Naive thymus-derived CD4-positive, alpha-beta T cell (primary cell): ENCODE data around the gene GRB14. TPM values are rescaled to one million over a fixed set of nuclear protein-coding genes. Genes with fewer than 3 reads are reported as not detected.

ENCODE experiments used
- ATAC-seq: fragments of 150-1000 bp; cut with Tn5 transposase; 2 replicates; pipeline ENCODE4 v1.10.0; 2021; ENCODE audit warnings: mild to moderate bottlenecking, moderate library complexity
- CTCF ChIA-PET: fragments of 350-600 bp; sonication (Branson Sonifier 250); formaldehyde crosslinking; loops from one replicate; lab custom pipeline; 2021; ENCODE audit warnings: antibody characterized with exemption; lab: Charles Lee
- POLR2A ChIA-PET: fragments of 350-600 bp; sonication (Branson Sonifier 250); formaldehyde crosslinking; loops from one replicate; lab custom pipeline; 2021; ENCODE audit warnings: antibody characterized with exemption, inconsistent platforms; lab: Charles Lee
- DNase-seq, 9 donors: peaks; one replicate each; pipeline versions ENCODE4 v3.0.0 to v3.0.0-alpha.2; 2020 to 2022; ENCODE audit warnings: mixed read lengths in 1 of 9
- H3K27ac ChIP-seq: one replicate; pipeline ENCODE4 v1.7.0; 2013; ENCODE audit warnings: mild to moderate bottlenecking, low read depth, low read length, moderate library complexity
- H3K27me3 ChIP-seq, 2 donors: one replicate each; pipeline ENCODE4 v1.7.0; 2013; ENCODE audit warnings: low read length in 2 of 2, mild to moderate bottlenecking in 2 of 2, moderate library complexity in 2 of 2; ENCODE audit not compliant: control insufficient read depth in 2 of 2, insufficient read depth in 2 of 2
- H3K36me3 ChIP-seq, 3 experiments: 1 replicate in 2 of 3; 2 replicates in 1 of 3; pipeline ENCODE4 v1.7.0; 2013; ENCODE audit warnings: low read length in 3 of 3, mild to moderate bottlenecking in 3 of 3, moderate library complexity in 1 of 3; ENCODE audit not compliant: insufficient read depth in 3 of 3, control insufficient read depth in 2 of 3
- H3K4me1 ChIP-seq, 2 donors: one replicate each; pipeline ENCODE4 v1.7.0; 2013; ENCODE audit warnings: low read length in 2 of 2, mild to moderate bottlenecking in 2 of 2, moderate library complexity in 1 of 2; ENCODE audit not compliant: control insufficient read depth in 2 of 2, insufficient read depth in 2 of 2
- H3K4me3 ChIP-seq: 2 replicates; pipeline ENCODE4 v1.7.0; 2013; ENCODE audit warnings: mild to moderate bottlenecking, low read length
- H3K9me3 ChIP-seq, 3 experiments: 1 replicate in 2 of 3; 2 replicates in 1 of 3; pipeline ENCODE4 v1.7.0; 2013; ENCODE audit warnings: low read length in 3 of 3; ENCODE audit not compliant: control insufficient read depth in 2 of 3
- H3K27ac Mint-ChIP-seq, 9 donors: one replicate each; pipeline ENCODE4 v1.8.0; 2020 to 2022; ENCODE audit warnings: mixed read lengths in 9 of 9, mild to moderate bottlenecking in 8 of 9, moderate library complexity in 5 of 9, inconsistent platforms in 2 of 9
- H3K27me3 Mint-ChIP-seq, 5 donors: one replicate each; pipeline ENCODE4 v1.8.0; 2021 to 2022; ENCODE audit warnings: mixed read lengths in 5 of 5, mild to moderate bottlenecking in 1 of 5
- H3K36me3 Mint-ChIP-seq, 5 donors: one replicate each; pipeline ENCODE4 v1.8.0; 2020 to 2022; ENCODE audit warnings: mixed read lengths in 5 of 5, mild to moderate bottlenecking in 3 of 5, inconsistent platforms in 1 of 5
- H3K4me1 Mint-ChIP-seq, 7 donors: one replicate each; pipeline ENCODE4 v1.8.0; 2020 to 2022; ENCODE audit warnings: mixed read lengths in 7 of 7, mild to moderate bottlenecking in 3 of 7, inconsistent platforms in 1 of 7
- H3K4me3 Mint-ChIP-seq, 10 donors: one replicate each; pipeline ENCODE4 v1.8.0; 2020 to 2022; ENCODE audit warnings: mild to moderate bottlenecking in 10 of 10, mixed read lengths in 10 of 10, moderate library complexity in 6 of 10, inconsistent platforms in 2 of 10
- H3K9me3 Mint-ChIP-seq, 11 donors: one replicate each; pipeline ENCODE4 v1.8.0; 2020 to 2022; ENCODE audit warnings: mixed read lengths in 11 of 11, mild to moderate bottlenecking in 4 of 11, inconsistent platforms in 1 of 11, moderate library complexity in 1 of 11
- intact Hi-C, 2 donors: fragments of 100-400 bp; cut with micrococcal nuclease; formaldehyde crosslinking; loops; one replicate each; pipeline ENCODE4 v1.15.1; 2023
- polyA plus RNA-seq, 2 donors: library from polyadenylated mRNA; unstranded; fragments of 300-500 nt; fragmentation: Illumina TruSeq; gene quantifications; one replicate each; pipeline ENCODE4 v1.2.3, GENCODE V29; 2021
- total RNA-seq, 6 experiments: library from RNA in 5 of 6; stranded (reverse) in 5 of 6; gene quantifications; 1 replicate in 5 of 6; 2 replicates in 1 of 6; pipeline ENCODE4 v1.2.3 and lab custom pipeline; 2021 to 2026

The GRB14 gene
- total and polyA plus RNA-seq, 7 experiments from 2014 or later, result not detected

DNA sequence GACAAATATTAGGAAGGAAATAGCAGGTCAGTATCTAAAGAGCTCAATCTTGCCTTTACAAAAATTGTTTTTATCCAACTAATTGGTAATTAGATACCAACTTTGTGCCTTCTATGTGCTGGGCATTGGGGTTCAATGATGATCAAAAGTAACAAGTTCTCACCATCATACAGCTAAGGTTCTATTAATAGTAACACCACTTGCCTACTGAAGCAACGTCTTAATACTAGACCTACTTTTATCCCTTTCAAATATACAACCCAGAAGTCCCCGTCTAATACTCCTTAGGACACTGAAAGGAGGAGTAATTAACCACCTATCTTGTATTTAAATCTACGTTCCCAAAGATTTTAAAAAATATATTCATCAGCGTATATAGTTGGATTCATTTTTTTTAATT lies 59.3 kb downstream of the GRB14 start:
- CTCF ChIA-PET, result no interaction called here
- Mint-ChIP-seq H3K27ac (no peak overlapping the region), H3K36me3 (no peaks in the 10 kb centered on the region), H3K4me1 (no peaks in the 10 kb centered on the region), H3K27me3 (peaks cover 0 to under 1% (median 0%) of the 10 kb centered on the region in 5 donors), H3K4me3 (no peak overlapping the region), H3K9me3 (peaks cover 0 to 2% (median 0%) of the 10 kb centered on the region in 11 donors)
- no peak for ATAC-seq
- H3K27ac ChIP-seq, result no peak overlapping the region
- H3K27me3 ChIP-seq, result no peaks in the 10 kb centered on the region
- H3K4me3 ChIP-seq, result no peak overlapping the region
- DNase-seq, result no peak
- no peaks in the 10 kb centered on the region for H3K36me3 ChIP-seq
- intact Hi-C loops, result loop anchor here in 1 of 2 donors (5.0 kb wide), 1 partner anchor 155 kb away; no protein-coding TSS in a partner anchor
- POLR2A ChIA-PET, result no interaction called here
- no peaks in the 10 kb centered on the region for H3K9me3 ChIP-seq
- H3K4me1 ChIP-seq, result no peaks in the 10 kb centered on the region

GRCh38 chr2:164561416-164561815 lies 59.9 kb downstream of the GRB14 start:
- Mint-ChIP-seq H3K36me3 (no peaks in the 10 kb centered on the region), H3K9me3 (peaks cover 0 to 2% (median 0%) of the 10 kb centered on the region in 11 donors), H3K27ac (no peak overlapping the region), H3K27me3 (peaks cover 0 to 3% (median 0%) of the 10 kb centered on the region in 5 donors), H3K4me3 (no peak overlapping the region), H3K4me1 (no peaks in the 10 kb centered on the region)
- Histone ChIP-seq H3K36me3 (no peaks in the 10 kb centered on the region), H3K9me3 (no peaks in the 10 kb centered on the region), H3K27ac (no peak overlapping the region), H3K4me3 (no peak overlapping the region), H3K4me1 (no peaks in the 10 kb centered on the region), H3K27me3 (no peaks in the 10 kb centered on the region)
- ATAC-seq (no peak), DNase-seq (no peak)
- ChIA-PET CTCF (no interaction called here), POLR2A (no interaction called here)
- intact Hi-C loops, result loop anchor here in 1 of 2 donors (5.0 kb wide), 1 partner anchor 156 kb away; no protein-coding TSS in a partner anchor

- H3K27ac Mint-ChIP-seq, result no peak overlapping the region
- Histone ChIP-seq H3K9me3 (no peaks in the 10 kb centered on the region), H3K4me3 (no peak overlapping the region), H3K27ac (no peak overlapping the region), H3K36me3 (no peaks in the 10 kb centered on the region), H3K4me1 (no peaks in the 10 kb centered on the region), H3K27me3 (no peaks in the 10 kb centered on the region)
- intact Hi-C loops, result loop anchor here in 1 of 2 donors (5.0 kb wide), 1 partner anchor 156 kb away; no protein-coding TSS in a partner anchor
- ATAC-seq, result no peak
- no peak for DNase-seq
- peaks cover 0 to 3% (median 0%) of the 10 kb centered on the region in 5 donors for H3K27me3 Mint-ChIP-seq
- no peak overlapping the region for H3K4me3 Mint-ChIP-seq
- H3K9me3 Mint-ChIP-seq, result peaks cover 0 to 3% (median 0%) of the 10 kb centered on the region in 11 donors
- H3K36me3 Mint-ChIP-seq, result no peaks in the 10 kb centered on the region
- CTCF ChIA-PET, result no interaction called here
- no peaks in the 10 kb centered on the region for H3K4me1 Mint-ChIP-seq
- POLR2A ChIA-PET, result no interaction called here
These were observed 60.4 kb downstream of the GRB14 start for GRCh38 chr2:164560902-164561301.

GRCh38 chr2:164560181-164560792 lies 61.0 kb downstream of the GRB14 start:
- no peaks in the 10 kb centered on the region for H3K36me3 ChIP-seq
- Mint-ChIP-seq H3K27ac (no peak overlapping the region), H3K4me1 (no peaks in the 10 kb centered on the region), H3K36me3 (no peaks in the 10 kb centered on the region), H3K4me3 (no peak overlapping the region), H3K9me3 (peaks cover 0 to 3% (median 0%) of the 10 kb centered on the region in 11 donors), H3K27me3 (peaks cover 0 to 3% (median 0%) of the 10 kb centered on the region in 5 donors)
- ATAC-seq, result no peak
- no peak overlapping the region for H3K4me3 ChIP-seq
- POLR2A ChIA-PET, result no interaction called here
- CTCF ChIA-PET, result no interaction called here
- no peaks in the 10 kb centered on the region for H3K27me3 ChIP-seq
- H3K4me1 ChIP-seq, result no peaks in the 10 kb centered on the region
- H3K9me3 ChIP-seq, result no peaks in the 10 kb centered on the region
- H3K27ac ChIP-seq, result no peak overlapping the region
- intact Hi-C loops, result loop anchor here in 1 of 2 donors (5.0 kb wide), 1 partner anchor 157 kb away; no protein-coding TSS in a partner anchor
- no peak for DNase-seq

DNA sequence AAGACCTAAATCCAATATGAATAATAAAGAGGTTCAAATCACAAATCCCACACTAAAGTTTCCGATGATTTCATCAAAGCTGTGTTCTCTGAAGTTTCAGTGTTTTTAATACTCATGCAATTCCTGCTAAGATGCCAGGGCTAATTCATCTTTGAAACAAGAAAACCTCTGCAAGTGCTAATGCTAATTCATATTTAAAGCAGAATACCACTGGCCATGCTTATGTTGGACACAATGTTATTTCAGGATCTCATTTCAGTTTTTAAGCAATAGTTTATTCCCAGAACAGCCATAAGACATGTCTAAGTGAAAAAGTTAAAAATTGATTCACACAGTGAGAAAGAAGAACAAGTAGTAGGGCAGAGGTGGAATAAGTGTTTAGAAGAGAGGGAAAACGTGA lies 62.8 kb downstream of the GRB14 start:
- no peak overlapping the region for H3K27ac ChIP-seq
- H3K9me3 ChIP-seq, result no peaks in the 10 kb centered on the region
- H3K4me1 ChIP-seq, result no peaks in the 10 kb centered on the region
- no peak for ATAC-seq
- H3K4me3 ChIP-seq, result no peak overlapping the region
- peaks cover 0 to 3% (median 0%) of the 10 kb centered on the region in 5 donors for H3K27me3 Mint-ChIP-seq
- DNase-seq, result no peak
- no peak overlapping the region for H3K4me3 Mint-ChIP-seq
- no peaks in the 10 kb centered on the region for H3K36me3 Mint-ChIP-seq
- intact Hi-C loops, result no loop called here
- POLR2A ChIA-PET, result no interaction called here
- H3K27ac Mint-ChIP-seq, result no peak overlapping the region
- CTCF ChIA-PET, result no interaction called here
- peaks cover 0 to 3% (median 0%) of the 10 kb centered on the region in 11 donors for H3K9me3 Mint-ChIP-seq
- no peaks in the 10 kb centered on the region for H3K36me3 ChIP-seq
- H3K4me1 Mint-ChIP-seq, result no peaks in the 10 kb centered on the region
- H3K27me3 ChIP-seq, result no peaks in the 10 kb centered on the region

GRCh38 chr2:164554487-164554886 lies 66.8 kb downstream of the GRB14 start:
- intact Hi-C loops, result no loop called here
- Histone ChIP-seq H3K36me3 (no peaks in the 10 kb centered on the region), H3K27me3 (no peaks in the 10 kb centered on the region), H3K4me3 (no peak overlapping the region), H3K9me3 (no peaks in the 10 kb centered on the region), H3K27ac (no peak overlapping the region), H3K4me1 (no peaks in the 10 kb centered on the region)
- H3K27ac Mint-ChIP-seq, result no peak overlapping the region
- H3K9me3 Mint-ChIP-seq, result peaks cover 0 to 7% (median 0%) of the 10 kb centered on the region in 11 donors
- DNase-seq (no peak), ATAC-seq (no peak)
- H3K4me3 Mint-ChIP-seq, result no peak overlapping the region
- POLR2A ChIA-PET, result no interaction called here
- peaks cover 0 to 3% (median 0%) of the 10 kb centered on the region in 5 donors for H3K27me3 Mint-ChIP-seq
- H3K36me3 Mint-ChIP-seq, result no peaks in the 10 kb centered on the region
- CTCF ChIA-PET, result no interaction called here
- H3K4me1 Mint-ChIP-seq, result no peaks in the 10 kb centered on the region

DNA sequence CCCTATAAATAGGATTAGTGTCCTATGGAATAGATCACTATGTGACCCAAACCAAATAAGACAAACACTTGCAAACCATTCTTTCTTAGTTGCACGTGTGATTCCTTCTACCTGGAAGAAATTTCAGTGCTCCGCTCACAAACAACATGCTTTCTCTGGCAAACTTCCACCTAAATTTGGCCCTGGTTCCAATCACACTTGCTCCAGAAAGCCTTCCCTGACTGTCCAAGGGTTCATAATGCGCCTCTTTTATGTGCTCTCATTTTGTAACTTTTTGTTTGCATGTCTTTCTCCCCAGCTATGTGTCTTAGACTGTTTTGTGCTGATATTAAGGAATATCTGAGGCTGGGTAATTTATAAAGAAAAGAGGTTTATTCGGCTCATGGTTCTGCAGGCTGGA lies 69.8 kb downstream of the GRB14 start:
- no peak overlapping the region for H3K4me3 Mint-ChIP-seq

More for the DNA sequence above, 69.8 kb downstream of the GRB14 start:
- Histone ChIP-seq H3K4me1 (no peaks in the 10 kb centered on the region), H3K9me3 (no peaks in the 10 kb centered on the region), H3K27ac (no peak overlapping the region), H3K4me3 (no peak overlapping the region), H3K36me3 (no peaks in the 10 kb centered on the region), H3K27me3 (no peaks in the 10 kb centered on the region)
- ChIA-PET CTCF (no interaction called here), POLR2A (no interaction called here)
- intact Hi-C loops, result no loop called here
- no peaks in the 10 kb centered on the region for H3K4me1 Mint-ChIP-seq
- H3K36me3 Mint-ChIP-seq, result no peaks in the 10 kb centered on the region
- no peaks in the 10 kb centered on the region for H3K27me3 Mint-ChIP-seq
- ATAC-seq, result no peak
- no peak for DNase-seq
- peaks cover 0 to 7% (median 1%) of the 10 kb centered on the region in 11 donors for H3K9me3 Mint-ChIP-seq
- H3K27ac Mint-ChIP-seq, result no peak overlapping the region
